HCT116 (cell line): ENCODE results near the gene PLCG2. TPM values are rescaled to one million over a fixed set of nuclear protein-coding genes. Genes with fewer than 3 reads are reported as not detected.

ENCODE experiments used
- ATAC-seq: fragments of 200-7000 bp; cut with Tn5 transposase; 2 replicates; pipeline ENCODE4 v1.9.1; 2020; ENCODE audit warnings: mild to moderate bottlenecking, moderate library complexity
- BruUV-seq: library from RNA; stranded (reverse); fragments of 400-500 nt; replicated peaks from 2 replicates; lab custom pipeline; 2021; lab: Mats Ljungman, UMichigan
- CTCF ChIA-PET: fragments of 300-600 bp; sonication (Branson Sonifier 250); formaldehyde crosslinking; loops from one replicate; lab custom pipeline; 2021; ENCODE audit warnings: antibody characterized with exemption; lab: Charles Lee
- POLR2A ChIA-PET: fragments of 300-600, 350-600 bp; sonication (Branson Sonifier 250); formaldehyde crosslinking; loops from one replicate; lab custom pipeline; 2021; ENCODE audit warnings: antibody characterized with exemption; lab: Charles Lee
- RAD21 ChIA-PET, 2 experiments: fragments of 300-600 bp; sonication (Branson Sonifier 250); formaldehyde crosslinking; loops; one replicate each; lab custom pipeline; 2023; ENCODE audit warnings: low total read pairs in 2 of 2; ENCODE audit not compliant: uncharacterized antibody in 2 of 2, unreplicated experiment in 2 of 2, low non-redundant PET in 1 of 2; lab: Charles Lee
- DNase-seq: peaks from one replicate; pipeline ENCODE4 v3.0.0-alpha.2; 2010; ENCODE audit warnings: low read depth, low spot score
- H2AFZ ChIP-seq: fragments of 200-600 bp; shearing (Covaris generic), sonication (generic); 2 replicates; pipeline ENCODE4 v1.6.1; 2017; ENCODE audit warnings: low read depth, mixed run types, mixed read lengths, antibody characterized with exemption, low read length; ENCODE audit not compliant: poor library complexity, severe bottlenecking
- H3K27ac ChIP-seq: 2 replicates; pipeline ENCODE4 v1.5.1; 2012; ENCODE audit warnings: low read depth, low read length
- H3K27me3 ChIP-seq: fragments of 200-600 bp; sonication (generic); 2 replicates; pipeline ENCODE4 v1.6.1; 2016; ENCODE audit warnings: mixed run types, low read length, mixed read lengths; ENCODE audit not compliant: insufficient read depth
- H3K36me3 ChIP-seq, 2 experiments: fragments of 200-500 bp in 1 of 2; fragments of 200-600 bp in 1 of 2; sonication (Bioruptor generic) in 1 of 2; sonication (generic) in 1 of 2; 2 replicates each; pipeline versions ENCODE4 v1.5.1 to v1.6.1; 2014 to 2016; ENCODE audit warnings: low read length in 2 of 2, inconsistent platforms in 1 of 2, mixed read lengths in 1 of 2, mixed run types in 1 of 2; ENCODE audit not compliant: insufficient read depth in 2 of 2, control insufficient read depth in 1 of 2
- H3K4me1 ChIP-seq, 2 experiments: fragments of 200-600 bp in 1 of 2; sonication (generic) in 1 of 2; 2 replicates each; pipeline versions ENCODE4 v1.5.1 to v1.6.1; 2012 to 2017; ENCODE audit warnings: low read length in 2 of 2, inconsistent platforms in 1 of 2, mild to moderate bottlenecking in 1 of 2, mixed read lengths in 1 of 2, mixed run types in 1 of 2, moderate library complexity in 1 of 2; ENCODE audit not compliant: insufficient read depth in 2 of 2, control insufficient read depth in 1 of 2
- H3K4me2 ChIP-seq: fragments of 200-600 bp; sonication (generic); 2 replicates; pipeline ENCODE4 v1.6.1; 2017; ENCODE audit warnings: mixed run types, low read length, mixed read lengths
- H3K4me3 ChIP-seq, 2 experiments: fragments of 200-600 bp in 1 of 2; sonication (generic) in 1 of 2; replicated peaks in 1 of 2; 2 replicates each; pipeline ENCODE4 v1.5.1; 2011 to 2016; ENCODE audit warnings: low read length in 2 of 2, control low read depth in 1 of 2, low read depth in 1 of 2, mild to moderate bottlenecking in 1 of 2, mixed read lengths in 1 of 2, mixed run types in 1 of 2
- H3K79me2 ChIP-seq: fragments of 200-600 bp; sonication (generic); 2 replicates; pipeline ENCODE4 v1.6.1; 2017; ENCODE audit warnings: mild to moderate bottlenecking, mixed run types, low read length, moderate library complexity, mixed read lengths; ENCODE audit not compliant: insufficient read depth
- H3K9ac ChIP-seq: fragments of 200-600 bp; sonication (generic); 2 replicates; pipeline ENCODE4 v1.6.1; 2016; ENCODE audit warnings: low read length, mixed read lengths
- H3K9me2 ChIP-seq: fragments of 200-600 bp; sonication (generic), shearing (Covaris generic); 2 replicates; pipeline ENCODE4 v1.6.1; 2017; ENCODE audit warnings: mixed run types, mild to moderate bottlenecking, moderate library complexity; ENCODE audit not compliant: insufficient read depth
- H3K9me3 ChIP-seq, 2 experiments: fragments of 200-500 bp in 1 of 2; fragments of 200-600 bp in 1 of 2; sonication (Bioruptor generic) in 1 of 2; sonication (generic) in 1 of 2; 2 replicates each; pipeline ENCODE4 v1.6.1; 2014 to 2017; ENCODE audit warnings: low read length in 2 of 2, mixed read lengths in 2 of 2, inconsistent platforms in 1 of 2, low read depth in 1 of 2, mild to moderate bottlenecking in 1 of 2, mixed run types in 1 of 2, moderate library complexity in 1 of 2; ENCODE audit not compliant: control insufficient read depth in 1 of 2, insufficient read depth in 1 of 2
- H4K20me1 ChIP-seq: fragments of 200-600 bp; sonication (generic), shearing (Covaris generic); 2 replicates; pipeline ENCODE4 v1.6.1; 2017; ENCODE audit warnings: mixed run types, mild to moderate bottlenecking, moderate library complexity; ENCODE audit not compliant: insufficient read depth
- ATF3 ChIP-seq: IDR thresholded peaks from 2 replicates; pipeline ENCODE4 v1.6.1; 2012
- ELF1 ChIP-seq: IDR thresholded peaks from 2 replicates; pipeline ENCODE4 v1.6.1; 2012; ENCODE audit warnings: low read depth, borderline replicate concordance
- EZH2 ChIP-seq: fragments of 200-600 bp; sonication (generic); IDR thresholded peaks from 2 replicates; pipeline ENCODE4 v1.6.1; 2017; ENCODE audit warnings: antibody characterized with exemption, mixed run types
- FOSL1 ChIP-seq: IDR thresholded peaks from 2 replicates; pipeline ENCODE4 v1.6.1; 2012; ENCODE audit warnings: low read depth
- MAX ChIP-seq: IDR thresholded peaks from 2 replicates; pipeline ENCODE4 v1.6.1; 2012
- POLR2AphosphoS5 ChIP-seq: IDR thresholded peaks from 2 replicates; pipeline ENCODE4 v1.6.1; 2011; ENCODE audit warnings: mild to moderate bottlenecking, low read depth, low read length, moderate library complexity
- REST ChIP-seq: IDR thresholded peaks from 2 replicates; pipeline ENCODE4 v1.6.1; 2012; ENCODE audit warnings: low read depth
- TCF7L2 ChIP-seq: IDR thresholded peaks from 2 replicates; pipeline ENCODE4 v1.7.0; 2011; ENCODE audit warnings: borderline replicate concordance, inconsistent platforms; ENCODE audit not compliant: insufficient read depth, insufficient read length; ENCODE audit errors: extremely low read depth
- YY1 ChIP-seq: IDR thresholded peaks from 2 replicates; pipeline ENCODE4 v1.6.1; 2011; ENCODE audit warnings: low read length, low read depth, moderate library complexity, mild to moderate bottlenecking; ENCODE audit not compliant: insufficient replicate concordance; ENCODE audit errors: extremely low read depth
- ZNF274 ChIP-seq: fragments of 200-500 bp; sonication (Bioruptor generic); IDR thresholded peaks from 2 replicates; pipeline ENCODE4 v1.6.1; 2014; ENCODE audit warnings: mild to moderate bottlenecking, low read depth, low read length, inconsistent platforms
- intact Hi-C: fragments of 100-400 bp; cut with micrococcal nuclease; formaldehyde crosslinking; loops from 2 replicates; pipeline ENCODE4 v1.10.0; 2022
- total RNA-seq: library from RNA; stranded (reverse); gene quantifications from one replicate; pipeline ENCODE4 v1.2.1, GENCODE V29; 2021; ENCODE audit not compliant: unreplicated experiment

Gene PLCG2
- total RNA-seq, 1 experiment from 2014 or later, result 31.2 TPM

GRCh38 chr16:81782236-81782635, 3.1 kb downstream of the PLCG2 start:
- Histone ChIP-seq H3K9me3 (no peaks in the 10 kb centered on the region), H2AFZ (no peak overlapping the region), H3K27me3 (no peaks in the 10 kb centered on the region), H3K27ac (no peak overlapping the region), H3K9ac (no peak overlapping the region), H3K4me2 (no peak overlapping the region), H3K36me3 (no peaks in the 10 kb centered on the region), H4K20me1 (no peaks in the 10 kb centered on the region), H3K9me2 (no peaks in the 10 kb centered on the region), H3K4me1 (peaks cover 0 to 17% of the 10 kb centered on the region in 2 experiments; a peak in 3 of 4 replicates), H3K79me2 (no peaks in the 10 kb centered on the region; the same call in 1 of the 2 replicates), H3K4me3 (no peak overlapping the region)
- TF ChIP-seq EZH2, result no peak
- no peak for TF ChIP-seq ATF3
- no peak for TF ChIP-seq FOSL1
- TF ChIP-seq ZNF274, result no peak
- no peak for TF ChIP-seq POLR2AphosphoS5
- TF ChIP-seq MAX, result no peak
- TF ChIP-seq TCF7L2, result no peak
- no peak for TF ChIP-seq REST
- no peak for TF ChIP-seq YY1
- TF ChIP-seq ELF1, result no peak
- DNase-seq (no peak), ATAC-seq (no peak)
- POLR2A ChIA-PET, result no interaction called here
- no TSS peak for BruUV-seq
- intact Hi-C loops, result no loop called here
- CTCF ChIA-PET, result no interaction called here
- RAD21 ChIA-PET, result no interaction called here
